Neutrophil (primary cell): Measurements from ENCODE around the gene CAMK2G.

ENCODE experiments used
- H3K27ac ChIP-seq: fragments of 200-600 bp; sonication (generic); 2 replicates; pipeline ENCODE4 v1.5.1; 2016; ENCODE audit warnings: mild to moderate bottlenecking, moderate library complexity
- H3K27me3 ChIP-seq: fragments of 200-600 bp; sonication (generic); 2 replicates; pipeline ENCODE4 v1.6.0; 2016; ENCODE audit warnings: mild to moderate bottlenecking
- H3K36me3 ChIP-seq: fragments of 200-600 bp; sonication (generic); 2 replicates; pipeline ENCODE4 v1.5.1; 2017
- H3K4me1 ChIP-seq, 2 experiments: fragments of 200-600 bp in 1 of 2; sonication (generic) in 1 of 2; 1 replicate in 1 of 2; 2 replicates in 1 of 2; pipeline versions ENCODE4 v1.5.1 to v1.6.1; 2013 to 2016; ENCODE audit warnings: low read depth in 1 of 2, low read length in 1 of 2, mild to moderate bottlenecking in 1 of 2, moderate library complexity in 1 of 2; ENCODE audit not compliant: control insufficient read depth in 1 of 2, insufficient read depth in 1 of 2
- H3K4me3 ChIP-seq, 2 experiments: fragments of 200-600 bp in 1 of 2; sonication (generic) in 1 of 2; 1 replicate in 1 of 2; 2 replicates in 1 of 2; pipeline ENCODE4 v1.5.1; 2013 to 2016; ENCODE audit warnings: low read depth in 1 of 2, low read length in 1 of 2, mild to moderate bottlenecking in 1 of 2, moderate library complexity in 1 of 2
- H3K9me3 ChIP-seq: fragments of 200-600 bp; sonication (generic); 2 replicates; pipeline ENCODE4 v1.5.1; 2016
- TF ChIP-seq, protein P1 (sequence below): fragments of 200-600 bp; sonication (generic); IDR thresholded peaks from 2 replicates; pipeline ENCODE4 v1.5.1; 2016; ENCODE audit warnings: antibody characterized with exemption

CAMK2G gene

DNA sequence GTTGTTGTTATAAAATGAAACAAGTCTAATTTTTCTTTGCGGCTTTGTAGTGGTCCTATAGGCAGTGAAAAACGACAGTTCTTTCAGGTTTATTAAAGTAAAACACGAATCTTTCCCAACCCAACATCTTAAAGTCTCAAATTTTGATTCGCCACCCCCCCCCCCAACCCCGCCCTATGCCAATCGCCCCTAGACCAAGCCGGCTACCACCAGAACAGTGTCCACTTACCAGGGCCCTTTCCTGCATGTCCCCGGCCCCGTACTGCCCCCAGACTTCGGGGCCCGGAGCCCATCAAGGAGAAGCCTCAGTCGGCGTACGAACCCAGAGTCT is 92.8 kb downstream of the CAMK2G start:
- H3K4me1 ChIP-seq, result peaks cover 32 to 37% of the 10 kb centered on the region in 2 experiments
- H3K36me3 ChIP-seq, result no peaks in the 10 kb centered on the region
- H3K4me3 ChIP-seq, result peak overlapping the region; percentile 79 to 82
- no peaks in the 10 kb centered on the region for H3K9me3 ChIP-seq
- H3K27ac ChIP-seq, result peak overlapping the region; percentile 80
- TF ChIP-seq, protein P1, sequence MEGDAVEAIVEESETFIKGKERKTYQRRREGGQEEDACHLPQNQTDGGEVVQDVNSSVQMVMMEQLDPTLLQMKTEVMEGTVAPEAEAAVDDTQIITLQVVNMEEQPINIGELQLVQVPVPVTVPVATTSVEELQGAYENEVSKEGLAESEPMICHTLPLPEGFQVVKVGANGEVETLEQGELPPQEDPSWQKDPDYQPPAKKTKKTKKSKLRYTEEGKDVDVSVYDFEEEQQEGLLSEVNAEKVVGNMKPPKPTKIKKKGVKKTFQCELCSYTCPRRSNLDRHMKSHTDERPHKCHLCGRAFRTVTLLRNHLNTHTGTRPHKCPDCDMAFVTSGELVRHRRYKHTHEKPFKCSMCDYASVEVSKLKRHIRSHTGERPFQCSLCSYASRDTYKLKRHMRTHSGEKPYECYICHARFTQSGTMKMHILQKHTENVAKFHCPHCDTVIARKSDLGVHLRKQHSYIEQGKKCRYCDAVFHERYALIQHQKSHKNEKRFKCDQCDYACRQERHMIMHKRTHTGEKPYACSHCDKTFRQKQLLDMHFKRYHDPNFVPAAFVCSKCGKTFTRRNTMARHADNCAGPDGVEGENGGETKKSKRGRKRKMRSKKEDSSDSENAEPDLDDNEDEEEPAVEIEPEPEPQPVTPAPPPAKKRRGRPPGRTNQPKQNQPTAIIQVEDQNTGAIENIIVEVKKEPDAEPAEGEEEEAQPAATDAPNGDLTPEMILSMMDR, result no peak
- H3K27me3 ChIP-seq, result no peaks in the 10 kb centered on the region

DNA sequence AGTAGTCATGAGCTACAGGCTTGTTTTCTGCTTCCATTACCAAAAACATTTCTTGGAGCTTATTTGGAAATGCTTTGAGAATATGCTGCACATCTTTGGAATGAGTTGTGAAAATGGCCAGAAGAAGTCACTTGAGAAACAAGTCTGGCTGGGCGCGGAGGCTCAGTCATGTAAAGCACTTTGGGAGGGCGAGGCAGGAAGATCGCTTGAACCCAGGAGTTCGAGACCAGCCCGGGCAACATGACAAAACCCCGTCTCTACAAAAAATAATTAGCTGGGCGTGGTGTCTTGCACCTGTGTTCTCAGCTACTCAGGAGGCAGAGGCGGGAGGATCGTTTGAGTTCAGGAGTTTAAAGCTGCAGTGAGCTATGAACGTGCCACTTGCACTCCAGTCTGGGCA is 93.4 kb downstream of the CAMK2G start:
- Histone ChIP-seq H3K27ac (peak overlapping the region; percentile 80), H3K4me3 (peak overlapping the region; percentile 79 to 82), H3K27me3 (no peaks in the 10 kb centered on the region), H3K9me3 (no peaks in the 10 kb centered on the region), H3K36me3 (no peaks in the 10 kb centered on the region), H3K4me1 (peaks cover 27 to 31% of the 10 kb centered on the region in 2 experiments)
- TF ChIP-seq, protein P1, result no peak

DNA sequence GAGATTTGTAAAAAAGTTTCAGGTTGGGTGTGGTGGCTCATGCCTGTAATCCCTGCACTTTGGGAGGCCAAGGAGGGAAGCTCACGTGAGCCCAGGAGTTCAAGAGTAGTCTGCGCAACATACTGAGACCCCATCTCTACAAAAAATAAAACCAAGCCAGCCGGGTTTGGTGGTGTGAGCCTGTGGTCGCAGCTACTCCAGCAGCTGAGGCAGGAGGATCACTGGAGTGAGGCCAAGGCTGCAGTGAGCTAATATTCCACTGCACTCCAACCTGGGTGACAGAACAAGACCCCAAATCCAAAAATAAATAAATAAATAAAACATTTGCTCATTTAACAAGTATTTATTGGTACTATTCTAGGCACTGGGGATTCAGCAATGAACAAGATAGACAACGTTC is 94.1 kb downstream of the CAMK2G start:
- no peaks in the 10 kb centered on the region for H3K27me3 ChIP-seq
- H3K4me1 ChIP-seq, result peaks cover 28 to 32% of the 10 kb centered on the region in 2 experiments
- no peaks in the 10 kb centered on the region for H3K36me3 ChIP-seq
- H3K9me3 ChIP-seq, result no peaks in the 10 kb centered on the region
- H3K4me3 ChIP-seq, result no peak overlapping the region
- TF ChIP-seq, protein P1, result no peak
- H3K27ac ChIP-seq, result no peak overlapping the region

DNA sequence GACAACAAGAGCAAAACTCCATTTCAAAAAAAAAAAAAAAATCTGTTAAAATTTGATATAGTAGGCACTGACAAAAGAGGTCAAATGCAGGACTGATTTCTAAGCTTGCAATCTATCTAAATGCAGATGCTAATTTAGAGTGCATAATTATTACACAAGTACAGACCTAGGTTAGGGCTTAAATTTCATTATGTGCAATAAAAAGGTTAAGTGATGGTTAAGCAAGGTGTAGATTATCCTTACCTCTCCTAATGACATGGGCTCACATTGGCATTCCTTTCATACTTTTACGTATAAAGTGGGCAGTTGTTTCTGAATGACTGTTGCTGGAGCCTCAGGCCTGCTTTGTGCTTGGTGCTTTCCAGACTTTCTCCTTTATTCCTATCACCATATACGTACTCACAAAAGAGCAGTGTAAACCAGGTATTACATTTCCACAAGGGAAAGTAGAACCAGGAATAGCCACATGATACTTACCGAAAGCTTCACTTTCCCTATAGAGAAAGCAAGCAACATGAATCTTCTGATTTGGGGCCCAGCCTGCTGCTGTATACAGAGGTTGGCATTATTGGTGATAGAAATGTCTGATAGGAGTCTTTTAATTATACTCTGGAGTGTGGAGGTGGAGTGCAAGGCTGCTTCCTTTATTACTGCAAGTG is 94.7 kb downstream of the CAMK2G start:
- no peaks in the 10 kb centered on the region for H3K36me3 ChIP-seq
- H3K9me3 ChIP-seq, result no peaks in the 10 kb centered on the region
- peaks cover 30 to 34% of the 10 kb centered on the region in 2 experiments for H3K4me1 ChIP-seq
- no peak overlapping the region for H3K27ac ChIP-seq
- TF ChIP-seq, protein P1, result no peak
- H3K27me3 ChIP-seq, result no peaks in the 10 kb centered on the region
- no peak overlapping the region for H3K4me3 ChIP-seq

DNA sequence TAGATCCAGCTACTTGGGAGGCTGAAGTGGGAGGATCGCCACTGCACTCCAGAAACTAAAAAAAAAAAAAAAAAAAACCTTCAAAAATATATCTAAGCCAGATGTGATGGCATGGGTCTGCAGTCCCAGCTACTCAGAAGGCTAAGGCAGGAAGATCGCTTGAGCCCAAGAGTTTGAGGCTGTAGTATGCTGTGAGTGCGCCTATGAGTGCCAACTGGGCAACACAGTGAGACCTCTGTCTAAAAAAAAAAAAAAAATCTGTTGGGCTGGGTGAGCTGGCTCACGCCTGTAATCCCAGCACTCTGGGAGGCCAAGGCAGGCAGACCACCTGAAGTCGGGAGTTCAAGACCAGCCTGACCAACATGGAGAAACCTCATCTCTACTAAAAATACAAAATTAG is 95.3 kb downstream of the CAMK2G start:
- H3K4me1 ChIP-seq, result peaks cover 34 to 40% of the 10 kb centered on the region in 2 experiments

More for the DNA sequence above, 95.3 kb downstream of the CAMK2G start:
- Histone ChIP-seq H3K27ac (no peak overlapping the region), H3K4me3 (no peak overlapping the region), H3K9me3 (no peaks in the 10 kb centered on the region), H3K27me3 (no peaks in the 10 kb centered on the region), H3K36me3 (no peaks in the 10 kb centered on the region)
- TF ChIP-seq, protein P1, result no peak
